Left colon (tissue), 2 donors: ENCODE measurements around the gene ARHGAP10. TPM values are rescaled to one million over a fixed set of nuclear protein-coding genes. Genes with fewer than 3 reads are reported as not detected.
A peak's percentile ranks its signal among the peaks of the same experiment; 100 is the strongest.

ENCODE experiments used
- ATAC-seq: fragments of 200-7000 bp; cut with Tn5 transposase; one replicate; pipeline ENCODE4 v1.9.1; 2020; ENCODE audit warnings: mild to moderate bottlenecking, moderate library complexity
- DNase-seq, 2 donors: peaks; one replicate each; pipeline ENCODE4 v3.0.0-alpha.2; 2020
- intact Hi-C, 2 donors: fragments of 100-400 bp; cut with DNase I in 1 of 2; cut with micrococcal nuclease in 1 of 2; formaldehyde crosslinking; loops; one replicate each; pipeline versions ENCODE4 v1.11.2 to v1.14.0; 2022; cut with DNase I, micrococcal nuclease
- total RNA-seq, 2 donors: library from RNA; stranded (reverse); fragmentation: NEBNext Ultra II Directional; extraction: Animal tissue kit (Norgen Biotek cat#: 25700); gene quantifications; one replicate each; pipeline ENCODE4 v1.2.1, GENCODE V29; 2021
- donor health status: DM: no; HTN: no; CAD: no.
- donor health status: DM: yes; HTN: yes; CAD: no.

The ARHGAP10 gene
- total RNA-seq, 2 donors from 2014 or later = 3.7 to 14.5 TPM

- ATAC-seq (no peak), DNase-seq (no peak)
- intact Hi-C loops = no loop called here
Observed at GRCh38 chr4:147954850-147955249, 223.0 kb downstream of the ARHGAP10 start.

DNA sequence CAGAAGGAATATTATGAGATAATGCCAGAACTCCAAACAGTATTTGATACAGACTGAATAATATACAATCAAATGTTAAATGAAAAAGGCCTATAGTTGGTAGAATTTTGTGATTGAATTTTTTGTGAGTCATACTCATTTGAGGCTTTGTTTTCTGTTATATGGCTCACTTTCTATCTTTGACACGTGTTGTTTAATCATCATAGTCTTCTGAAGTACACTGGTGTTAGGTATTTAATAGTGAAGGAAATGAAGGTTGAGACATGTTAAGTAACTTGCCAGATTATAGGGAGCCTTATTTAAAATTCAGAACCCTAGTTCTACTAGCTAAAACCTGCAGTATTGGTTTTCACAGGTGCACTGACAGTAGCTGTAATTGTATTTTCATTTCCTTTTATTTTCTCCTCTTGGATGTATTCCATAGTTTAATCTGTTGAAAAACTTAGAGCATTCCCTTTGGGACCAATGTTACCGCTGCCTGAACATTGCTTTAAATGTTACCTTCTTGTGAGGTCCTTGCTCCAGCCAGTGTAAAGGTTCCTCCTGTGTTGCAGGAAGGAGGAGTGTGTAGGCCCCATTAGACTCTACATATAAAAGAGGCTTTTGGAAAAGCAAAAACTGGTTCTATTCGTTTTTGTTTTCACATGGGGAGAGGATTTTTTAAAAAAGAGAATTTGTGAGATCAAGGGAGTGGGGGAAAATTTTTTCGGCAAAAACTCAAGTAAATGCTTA lies 224.1 kb downstream of the ARHGAP10 start:
- intact Hi-C loops = no loop called here
- ATAC-seq (no peak), DNase-seq (no peak)

DNA sequence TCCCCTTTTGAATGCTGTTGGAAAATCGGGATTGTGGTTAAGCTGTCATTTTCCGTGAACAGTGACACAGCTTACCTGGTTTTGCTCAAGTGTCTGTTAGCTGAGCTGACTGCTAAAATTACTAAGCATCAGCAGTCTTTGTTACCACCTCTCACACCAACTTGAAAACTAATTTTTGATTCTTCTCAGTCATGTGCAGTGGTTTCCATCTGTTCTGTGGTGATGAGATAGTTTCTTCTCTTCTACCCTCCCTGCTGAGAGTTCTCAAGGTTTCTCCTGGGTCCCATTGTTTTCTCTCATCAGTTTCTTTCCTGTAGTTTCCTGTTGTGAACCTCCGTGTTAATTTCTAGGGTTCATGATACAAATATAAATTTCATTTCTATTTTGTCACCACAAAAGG lies 225.6 kb downstream of the ARHGAP10 start:
- no peak for DNase-seq
- ATAC-seq = no peak
- intact Hi-C loops = no loop called here

DNA sequence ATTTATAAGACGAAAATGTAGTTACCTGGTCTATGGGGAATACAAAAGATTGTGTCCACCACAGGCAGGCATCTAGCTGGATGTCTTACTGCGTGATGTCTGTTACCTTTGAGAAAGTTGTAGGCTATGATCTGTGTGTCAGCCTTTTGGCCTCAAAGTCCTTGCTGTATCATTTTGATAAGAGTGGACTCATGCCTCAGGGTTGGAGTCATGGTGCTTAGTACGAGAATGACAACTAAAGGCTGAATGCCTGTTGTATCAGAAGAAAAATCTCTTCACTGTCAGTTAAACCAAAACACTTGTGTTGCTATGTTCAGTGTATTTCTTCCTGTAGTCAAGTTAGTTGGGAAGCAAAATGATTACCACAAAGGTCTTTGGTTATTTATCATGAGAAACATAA lies 226.2 kb downstream of the ARHGAP10 start:
- intact Hi-C loops = no loop called here
- DNase-seq = no peak
- ATAC-seq = no peak

DNA sequence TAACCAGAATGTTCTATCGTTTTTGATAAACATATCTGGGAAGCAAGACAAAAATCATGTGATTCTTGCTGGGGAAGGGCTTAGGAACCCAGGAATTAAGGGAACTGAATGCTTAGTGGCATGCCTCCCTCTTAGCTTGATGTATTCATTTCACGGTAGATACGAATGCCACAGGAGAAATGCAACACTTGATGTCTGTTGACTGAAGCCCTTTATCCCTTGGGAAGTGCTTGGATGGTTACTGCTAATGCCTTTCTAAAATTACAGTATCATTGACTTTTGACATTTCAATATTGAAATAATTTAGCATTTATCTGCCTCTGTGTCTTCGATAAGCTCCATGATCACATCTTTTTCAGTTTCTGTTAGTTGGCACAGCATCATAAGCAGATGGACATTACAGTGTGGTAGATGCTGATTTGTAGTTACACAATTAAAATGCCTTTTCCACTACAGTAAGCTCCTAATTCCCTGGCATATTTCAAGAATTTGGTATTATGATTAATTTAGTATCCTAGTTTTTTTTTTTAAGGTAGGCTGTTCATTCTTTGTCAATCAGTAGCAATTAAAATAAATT lies 226.7 kb downstream of the ARHGAP10 start:
- no peak for ATAC-seq
- DNase-seq = no peak
- intact Hi-C loops = no loop called here

DNA sequence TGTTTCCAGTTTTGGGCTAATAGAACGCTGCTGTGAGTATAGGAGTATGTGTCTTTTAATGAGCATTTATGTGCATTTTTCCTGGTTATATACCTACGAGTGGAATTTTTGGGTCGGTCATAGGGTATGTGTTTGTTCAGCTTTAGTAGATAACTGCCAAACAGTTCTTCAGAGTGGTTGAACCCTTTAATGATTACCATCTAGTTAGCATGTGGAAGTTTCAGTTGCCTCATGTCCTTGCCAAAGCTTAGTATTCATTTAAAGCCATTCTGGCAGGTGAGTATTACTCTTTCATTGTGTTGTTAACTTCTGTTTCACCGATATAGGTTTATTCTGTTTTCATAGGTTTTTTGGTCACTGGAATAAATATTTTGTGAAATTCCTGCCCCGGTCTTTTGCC lies 229.1 kb downstream of the ARHGAP10 start:
- intact Hi-C loops = no loop called here
- peak; percentile 18 for ATAC-seq
- no peak for DNase-seq

DNA sequence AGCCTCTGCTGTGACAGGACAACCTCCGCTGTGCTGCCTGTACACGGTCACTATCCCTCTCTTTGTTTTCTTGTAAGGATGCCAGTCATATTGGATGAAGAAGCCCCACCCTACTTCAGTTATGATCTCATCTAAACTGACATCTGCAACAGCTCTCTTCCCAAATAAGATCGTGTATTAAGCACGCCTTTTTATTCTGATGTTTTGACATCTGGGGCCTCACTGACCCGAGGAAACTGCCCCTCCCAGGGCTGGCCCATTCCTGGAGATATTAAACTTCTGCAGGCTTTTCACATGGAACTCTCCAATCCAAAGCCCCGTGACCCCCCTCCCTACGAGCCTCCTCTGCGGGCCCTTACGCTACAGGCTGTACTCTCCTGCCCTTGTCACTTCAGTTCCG lies 232.0 kb downstream of the ARHGAP10 start:
- intact Hi-C loops = no loop called here
- DNase-seq (no peak), ATAC-seq (no peak)

GRCh38 chr4:147964266-147964880 lies 232.5 kb downstream of the ARHGAP10 start:
- no peak for DNase-seq
- no peak for ATAC-seq
- intact Hi-C loops = no loop called here

DNA sequence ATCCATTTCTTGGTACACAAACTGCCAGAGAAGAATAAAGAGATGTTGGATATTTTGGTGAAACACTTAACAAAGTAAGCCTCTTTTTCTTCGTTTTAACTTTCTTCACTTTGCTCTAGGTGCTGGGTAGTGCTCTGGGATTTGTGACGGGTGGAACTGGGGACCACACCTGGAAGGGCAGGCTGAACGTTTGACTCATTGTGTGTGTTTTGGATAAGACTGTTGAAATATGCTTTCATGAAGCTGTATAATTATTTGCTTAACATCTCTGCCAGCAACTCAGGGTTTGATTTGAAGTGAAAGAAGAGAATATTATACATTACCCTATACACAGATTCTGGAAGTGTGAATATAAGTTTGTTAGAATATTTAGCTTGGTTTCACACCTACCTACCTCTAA lies 233.2 kb downstream of the ARHGAP10 start:
- peak; percentile 16 to 37 for DNase-seq

DNA sequence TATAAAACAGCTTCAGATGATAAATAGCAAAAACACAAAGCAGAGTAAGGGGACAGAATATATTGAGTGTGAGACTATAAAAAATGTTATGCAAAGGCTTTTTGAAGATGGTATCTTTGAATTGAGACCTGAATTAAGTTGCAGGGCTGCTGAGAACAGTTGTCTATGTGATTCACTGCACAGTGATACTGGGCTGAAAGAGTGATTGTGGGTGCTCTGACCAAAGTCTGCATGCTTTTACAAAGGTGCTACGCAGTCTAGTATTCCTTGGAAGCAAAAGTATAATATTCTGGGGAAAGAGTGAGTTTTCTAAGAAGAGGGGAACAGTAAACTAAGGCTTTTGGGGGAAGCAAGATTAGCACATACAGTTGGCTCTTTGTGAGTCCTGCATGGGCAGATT lies 234.0 kb downstream of the ARHGAP10 start:
- ATAC-seq = peak; percentile 65
- intact Hi-C loops = no loop called here

More for the DNA sequence above, 233.2 kb downstream of the ARHGAP10 start:
- intact Hi-C loops = no loop called here
- peak; percentile 90 for ATAC-seq

DNA sequence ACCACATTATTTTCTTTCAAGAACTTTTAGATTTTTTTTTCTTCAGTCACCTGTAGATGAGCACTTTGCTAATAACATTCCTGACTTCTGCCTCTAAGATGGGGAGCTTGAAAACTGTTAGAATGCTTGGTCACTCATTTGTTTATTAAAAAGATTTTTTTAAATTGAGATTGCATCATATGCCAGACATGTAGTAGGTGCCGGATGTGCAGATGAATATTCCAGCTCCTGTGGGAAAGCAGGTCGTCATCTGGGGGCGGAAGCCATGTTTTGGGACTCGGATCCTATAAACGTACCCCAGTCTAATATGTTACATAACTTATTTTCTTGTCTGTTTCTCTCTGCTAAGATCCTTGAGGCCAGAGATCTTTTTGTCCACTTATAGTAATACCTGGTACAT lies 236.8 kb downstream of the ARHGAP10 start:
- intact Hi-C loops = no loop called here
- no peak for ATAC-seq
- DNase-seq = no peak

More for the DNA sequence above, 234.0 kb downstream of the ARHGAP10 start:
- DNase-seq = no peak

DNA sequence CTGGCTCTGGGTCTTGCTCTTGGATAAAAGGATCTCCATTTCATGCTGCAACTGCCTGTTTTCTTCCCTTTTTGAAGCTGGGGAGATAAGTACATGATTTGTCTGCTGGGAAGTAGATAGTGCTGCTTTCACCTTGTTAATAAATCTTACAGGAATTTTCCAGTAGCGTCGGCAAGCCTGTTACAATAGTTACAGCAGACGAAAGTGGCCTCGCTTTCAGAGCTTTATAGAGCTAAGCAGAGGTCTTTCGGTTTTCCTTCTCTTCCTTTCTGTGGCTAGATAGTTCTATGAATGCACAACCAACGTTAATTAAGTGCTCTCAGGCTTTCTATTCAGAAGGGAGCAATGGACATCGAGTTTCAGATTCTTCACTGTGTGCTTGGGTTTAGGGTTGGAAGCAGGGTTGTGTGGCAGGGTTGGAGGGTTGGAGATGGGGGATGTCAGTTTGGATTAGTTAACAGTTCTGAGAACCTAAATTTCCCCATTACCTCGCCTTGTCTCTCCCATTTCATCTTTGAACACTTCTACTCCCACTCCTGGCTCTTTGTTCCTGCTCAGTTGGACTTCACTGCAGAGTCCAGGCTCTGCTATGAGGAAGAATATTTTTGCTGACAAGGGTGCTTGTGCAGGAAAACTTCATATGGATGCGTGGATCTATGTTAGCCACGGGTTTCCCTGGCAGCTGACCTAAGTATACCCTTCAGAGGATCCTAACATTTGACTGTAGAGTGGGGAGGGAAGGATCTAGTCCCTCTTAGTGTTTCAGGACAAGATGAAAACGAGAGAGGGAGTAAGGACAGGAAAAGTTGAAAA lies 237.9 kb downstream of the ARHGAP10 start:
- DNase-seq (no peak), ATAC-seq (no peak)
- intact Hi-C loops = no loop called here

GRCh38 chr4:147971116-147971515 lies 239.2 kb downstream of the ARHGAP10 start:
- intact Hi-C loops = no loop called here
- ATAC-seq = no peak
- DNase-seq = no peak

DNA sequence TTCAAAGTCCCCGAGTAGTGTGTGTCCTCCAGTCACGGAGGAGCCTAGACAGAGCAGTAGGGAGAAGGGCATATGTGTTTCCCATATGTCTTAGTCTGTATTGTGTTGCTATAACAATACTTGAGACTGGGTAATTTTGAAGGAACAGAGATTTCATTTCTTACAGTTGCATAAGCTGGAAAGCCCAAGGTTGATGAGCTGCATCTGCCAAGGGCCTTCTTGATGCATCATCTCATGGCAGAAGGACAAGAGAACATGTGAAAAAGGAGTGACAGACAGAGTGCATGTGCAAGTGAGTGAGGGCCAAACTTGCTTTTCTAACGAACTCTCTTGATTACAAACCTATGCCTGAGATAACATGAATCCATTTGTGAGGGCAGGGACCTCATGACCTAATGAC lies 243.4 kb downstream of the ARHGAP10 start:
- intact Hi-C loops = no loop called here
- no peak for ATAC-seq
- no peak for DNase-seq

DNA sequence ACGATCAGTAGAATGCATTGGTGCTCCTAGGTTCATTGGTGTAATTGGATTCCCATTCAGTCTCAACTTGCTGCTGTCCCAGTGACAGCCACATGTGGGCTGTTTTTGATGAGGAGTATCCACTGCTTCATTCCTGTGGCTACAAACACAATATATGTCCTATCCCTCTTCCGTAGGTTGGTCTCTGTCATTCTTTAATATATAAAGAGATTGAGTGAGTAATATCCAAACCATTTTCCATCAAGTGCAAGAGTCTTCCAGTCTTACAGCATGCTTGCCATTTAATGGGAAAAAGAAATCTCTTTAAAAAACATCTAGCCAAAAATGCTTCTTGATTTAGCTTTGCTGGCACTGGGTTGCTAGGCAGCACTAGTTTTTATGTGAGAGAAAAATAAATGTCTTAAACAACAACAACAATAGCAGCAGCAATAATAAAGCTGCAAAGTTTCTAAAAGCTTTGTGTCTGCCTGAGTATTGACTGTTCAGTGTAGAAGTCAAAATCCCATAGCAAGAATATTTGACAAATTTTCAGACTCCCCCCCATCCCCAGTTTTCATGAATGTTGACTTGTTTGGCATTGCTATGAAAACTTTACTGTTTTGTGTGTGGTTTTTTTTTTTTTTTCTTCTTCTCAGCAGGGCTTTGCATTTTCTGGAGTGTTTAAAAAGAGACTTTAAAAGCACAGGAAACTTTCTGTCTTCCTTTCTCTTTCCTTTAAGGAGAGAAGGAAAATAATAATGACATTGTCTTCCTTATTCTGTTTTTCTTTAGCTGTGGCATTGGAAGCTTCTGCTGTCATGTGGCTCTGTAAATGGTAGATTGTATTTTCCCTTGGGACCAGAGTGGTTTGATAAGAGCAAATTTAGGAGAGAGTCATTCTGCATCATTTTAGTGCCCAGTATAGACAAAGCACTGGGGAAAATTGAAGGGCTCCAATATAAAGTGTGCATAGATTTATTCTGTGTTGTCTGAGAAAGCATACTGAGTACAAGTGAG lies 244.3 kb downstream of the ARHGAP10 start:
- no peak for DNase-seq
- ATAC-seq = no peak
- intact Hi-C loops = no loop called here

DNA sequence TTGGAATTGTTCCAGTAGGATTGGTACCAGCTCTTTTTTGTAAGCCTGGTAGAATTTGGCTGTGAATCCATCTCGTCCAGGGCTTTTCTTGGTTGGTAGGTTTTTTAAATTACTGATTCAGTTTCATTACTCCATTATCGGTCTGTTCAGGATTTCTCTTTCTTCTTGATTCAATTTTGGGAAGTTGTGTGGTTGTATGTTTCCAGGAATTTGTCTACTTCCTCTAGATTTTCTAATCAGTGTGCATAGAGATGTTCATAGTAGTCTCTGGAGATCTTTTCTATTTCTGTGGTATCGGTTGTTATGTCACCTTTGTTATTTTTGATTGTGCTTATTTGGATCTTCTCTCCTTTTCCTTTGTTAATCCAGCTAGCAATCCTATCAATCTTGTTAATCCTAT lies 248.7 kb downstream of the ARHGAP10 start:
- no peak for ATAC-seq
- intact Hi-C loops = no loop called here
- DNase-seq = no peak

DNA sequence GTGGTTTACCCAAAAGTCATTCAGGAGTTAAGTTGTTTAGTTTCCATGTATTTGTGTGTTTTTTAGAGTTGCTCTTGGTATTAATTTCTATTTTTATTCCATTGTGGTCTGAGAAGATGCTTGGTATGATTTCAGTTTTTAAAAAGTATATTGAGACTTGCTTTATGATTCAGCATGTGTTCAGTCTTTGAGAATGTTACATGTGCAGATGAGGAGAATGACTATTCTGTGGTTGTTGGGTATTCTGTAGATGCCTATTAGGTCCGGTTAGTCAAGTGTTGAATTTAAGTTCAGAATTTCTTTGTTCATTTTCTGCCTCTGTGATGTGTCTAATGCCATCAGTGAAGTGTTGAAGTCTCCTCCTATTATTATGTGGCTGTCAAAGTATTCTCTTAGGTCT lies 249.4 kb downstream of the ARHGAP10 start:
- intact Hi-C loops = no loop called here
- ATAC-seq (no peak), DNase-seq (no peak)

- DNase-seq (no peak), ATAC-seq (peak; percentile 71)
- intact Hi-C loops = no loop called here
Observed at GRCh38 chr4:147984065-147984777, 252.3 kb downstream of the ARHGAP10 start.
